Fibroblast of lung (primary cell): Measurements from ENCODE around the gene GLDN.

ENCODE experiments used
- CTCF ChIP-seq, 2 donors: IDR thresholded peaks in 1 of 2; conservative IDR thresholded peaks in 1 of 2; 1 replicate in 1 of 2; 2 replicates in 1 of 2; pipeline ENCODE4 v1.5.1; 2011 to 2012; ENCODE audit warnings: low read length in 2 of 2, control low read depth in 1 of 2, inconsistent platforms in 1 of 2, low read depth in 1 of 2, mild to moderate bottlenecking in 1 of 2
- EZH2 ChIP-seq: IDR thresholded peaks from 2 replicates; pipeline ENCODE4 v1.5.1; 2012; ENCODE audit warnings: low read length, control low read depth, mild to moderate bottlenecking; ENCODE audit errors: missing control alignments

DNA sequence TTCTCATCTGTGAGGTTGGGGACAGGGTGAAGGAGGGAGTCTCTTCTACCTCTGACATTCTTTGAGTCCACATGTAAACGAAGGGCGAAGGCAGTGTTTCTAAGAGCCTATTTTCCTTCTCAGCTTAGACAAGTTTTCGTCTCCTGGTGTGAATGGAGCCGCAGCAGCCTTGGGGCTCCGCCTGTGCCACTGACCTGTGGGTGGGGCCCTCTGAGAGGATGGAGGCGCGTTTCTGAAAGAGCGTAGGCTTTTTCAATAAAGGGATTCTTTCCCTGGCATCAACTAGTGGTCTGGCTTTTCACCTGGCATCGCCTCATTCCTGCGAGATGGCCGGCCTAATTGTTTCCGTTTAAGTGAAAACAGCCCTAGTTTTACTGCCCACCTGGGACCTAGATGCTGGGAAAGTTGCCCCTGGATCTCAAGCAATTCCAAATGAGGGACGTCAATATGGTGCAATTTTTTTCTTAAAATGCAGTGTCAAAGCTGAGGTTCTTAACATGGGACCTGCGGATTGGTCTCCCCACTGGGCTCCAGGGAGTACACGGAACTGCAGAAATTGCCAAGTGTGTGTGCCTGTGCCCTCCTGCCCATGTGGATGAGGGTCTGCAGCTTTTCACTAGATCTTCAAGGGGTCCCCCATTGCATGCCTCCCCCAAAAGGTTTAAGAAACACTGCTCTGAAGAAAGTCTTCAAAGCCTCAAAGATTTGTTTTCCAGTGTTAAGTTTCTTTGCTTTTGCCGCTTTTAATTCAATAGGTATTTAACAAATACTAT, 958 bp downstream of the GLDN start:
- no peak for TF ChIP-seq CTCF (conservative IDR thresholded peaks at IDR 0.05 in 1 of 2, IDR thresholded peaks at IDR 0.05 in 1 of 2; ENCODE audit: low read depth in 1 of 2, low read length in 2 of 2)
- TF ChIP-seq EZH2 = no peak
